NB4 (cell line): ENCODE data around the gene TNFAIP8L3.

Experiments used
- POLR2A ChIP-seq: IDR thresholded peaks from 2 replicates; pipeline ENCODE4 v1.6.1; 2011; ENCODE audit warnings: mild to moderate bottlenecking; ENCODE audit not compliant: insufficient read length; ENCODE audit errors: extremely low read depth
- TF ChIP-seq, protein P1 (sequence below): IDR thresholded peaks from one replicate; pipeline ENCODE4 v1.5.1; 2012; ENCODE audit warnings: low read depth, low read length
- TF ChIP-seq, protein P2 (sequence below): IDR thresholded peaks from 2 replicates; pipeline ENCODE4 v1.6.1; 2011; ENCODE audit warnings: low read depth, low read length

DNA sequence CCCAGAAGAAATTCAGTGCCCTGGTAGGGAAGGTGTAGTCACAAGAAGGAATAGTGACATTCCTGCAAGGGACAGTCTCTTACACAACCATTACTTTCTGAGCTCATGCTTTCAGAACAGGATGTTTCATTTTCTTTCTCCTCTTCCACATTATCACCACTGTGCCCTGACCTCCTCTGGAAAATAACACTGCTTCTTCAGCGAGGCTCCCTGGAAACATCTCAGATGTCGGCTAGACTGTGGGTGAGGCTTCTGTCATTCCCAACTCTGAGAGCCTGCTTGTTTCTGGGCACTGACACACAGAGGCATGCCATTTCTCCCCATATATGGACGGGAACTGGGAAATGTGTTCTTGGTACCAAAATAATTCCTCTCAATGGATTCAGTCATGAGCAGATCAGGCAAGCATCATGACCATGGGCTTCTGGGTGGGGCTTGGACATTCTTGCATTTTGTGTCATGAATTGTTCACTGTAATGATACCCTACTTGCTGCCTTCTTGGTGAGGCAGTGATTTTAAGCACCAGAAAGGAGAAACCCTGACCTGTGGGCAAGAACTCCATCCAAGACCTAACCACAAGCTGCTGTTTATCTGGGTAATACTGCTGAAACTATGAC, 14.3 kb upstream of the TNFAIP8L3 start:
- TF ChIP-seq, protein P1, sequence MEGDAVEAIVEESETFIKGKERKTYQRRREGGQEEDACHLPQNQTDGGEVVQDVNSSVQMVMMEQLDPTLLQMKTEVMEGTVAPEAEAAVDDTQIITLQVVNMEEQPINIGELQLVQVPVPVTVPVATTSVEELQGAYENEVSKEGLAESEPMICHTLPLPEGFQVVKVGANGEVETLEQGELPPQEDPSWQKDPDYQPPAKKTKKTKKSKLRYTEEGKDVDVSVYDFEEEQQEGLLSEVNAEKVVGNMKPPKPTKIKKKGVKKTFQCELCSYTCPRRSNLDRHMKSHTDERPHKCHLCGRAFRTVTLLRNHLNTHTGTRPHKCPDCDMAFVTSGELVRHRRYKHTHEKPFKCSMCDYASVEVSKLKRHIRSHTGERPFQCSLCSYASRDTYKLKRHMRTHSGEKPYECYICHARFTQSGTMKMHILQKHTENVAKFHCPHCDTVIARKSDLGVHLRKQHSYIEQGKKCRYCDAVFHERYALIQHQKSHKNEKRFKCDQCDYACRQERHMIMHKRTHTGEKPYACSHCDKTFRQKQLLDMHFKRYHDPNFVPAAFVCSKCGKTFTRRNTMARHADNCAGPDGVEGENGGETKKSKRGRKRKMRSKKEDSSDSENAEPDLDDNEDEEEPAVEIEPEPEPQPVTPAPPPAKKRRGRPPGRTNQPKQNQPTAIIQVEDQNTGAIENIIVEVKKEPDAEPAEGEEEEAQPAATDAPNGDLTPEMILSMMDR, result no peak
- no peak for TF ChIP-seq POLR2A
- TF ChIP-seq, protein P2, sequence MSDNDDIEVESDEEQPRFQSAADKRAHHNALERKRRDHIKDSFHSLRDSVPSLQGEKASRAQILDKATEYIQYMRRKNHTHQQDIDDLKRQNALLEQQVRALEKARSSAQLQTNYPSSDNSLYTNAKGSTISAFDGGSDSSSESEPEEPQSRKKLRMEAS, result no peak
